Measurements from ENCODE around the gene NAIF1.
"Not testable (repeated sequence)": the region's sequence is repeated elsewhere in the genome, so short reads cannot be mapped to it uniquely, and the experiment has no call there.

DNA sequence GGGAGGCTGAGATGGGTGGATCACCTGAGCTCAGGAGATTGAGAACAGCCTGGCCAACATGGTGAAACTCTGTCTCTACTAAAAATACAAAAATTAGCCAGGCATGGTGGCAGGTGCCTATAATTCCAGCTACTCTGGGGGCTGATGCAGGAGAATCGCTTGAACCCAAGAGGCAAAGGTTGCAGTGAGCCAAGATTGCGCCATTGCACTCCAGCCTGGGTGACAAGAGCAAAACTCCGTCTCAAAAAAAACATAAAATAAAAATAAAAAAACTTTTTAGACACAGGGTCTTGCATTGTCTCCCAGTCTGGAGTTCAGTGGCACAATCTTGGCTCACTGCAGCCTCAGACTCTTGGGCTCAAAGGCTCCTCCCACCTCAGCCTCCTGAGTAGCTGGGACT lies 30.6 kb downstream of the NAIF1 start:
- TF ChIP-seq, protein P1, sequence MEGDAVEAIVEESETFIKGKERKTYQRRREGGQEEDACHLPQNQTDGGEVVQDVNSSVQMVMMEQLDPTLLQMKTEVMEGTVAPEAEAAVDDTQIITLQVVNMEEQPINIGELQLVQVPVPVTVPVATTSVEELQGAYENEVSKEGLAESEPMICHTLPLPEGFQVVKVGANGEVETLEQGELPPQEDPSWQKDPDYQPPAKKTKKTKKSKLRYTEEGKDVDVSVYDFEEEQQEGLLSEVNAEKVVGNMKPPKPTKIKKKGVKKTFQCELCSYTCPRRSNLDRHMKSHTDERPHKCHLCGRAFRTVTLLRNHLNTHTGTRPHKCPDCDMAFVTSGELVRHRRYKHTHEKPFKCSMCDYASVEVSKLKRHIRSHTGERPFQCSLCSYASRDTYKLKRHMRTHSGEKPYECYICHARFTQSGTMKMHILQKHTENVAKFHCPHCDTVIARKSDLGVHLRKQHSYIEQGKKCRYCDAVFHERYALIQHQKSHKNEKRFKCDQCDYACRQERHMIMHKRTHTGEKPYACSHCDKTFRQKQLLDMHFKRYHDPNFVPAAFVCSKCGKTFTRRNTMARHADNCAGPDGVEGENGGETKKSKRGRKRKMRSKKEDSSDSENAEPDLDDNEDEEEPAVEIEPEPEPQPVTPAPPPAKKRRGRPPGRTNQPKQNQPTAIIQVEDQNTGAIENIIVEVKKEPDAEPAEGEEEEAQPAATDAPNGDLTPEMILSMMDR (IDR thresholded peaks at IDR 0.05 in 4 of 5, conservative IDR thresholded peaks at IDR 0.05 in 1 of 5), result not testable (repeated sequence)
- not testable (repeated sequence) for TF ChIP-seq POLR2A (IDR thresholded peaks at IDR 0.05)
